ENCODE results near the gene BCL10. TPM values are rescaled to one million over a fixed set of nuclear protein-coding genes. Genes with fewer than 3 reads are reported as not detected.

BCL10 gene
- total and polyA plus RNA-seq, 2 of the 8 experiments (the other 6 are each of a cell fraction or from before 2014, with no cell fraction given), result 7.4 to 29.6 TPM

GRCh38 chr1:85311818-85312217, 35.4 kb upstream of the BCL10 start (continued):
- TF ChIP-seq KDM5A (IDR thresholded peaks at IDR 0.05; ENCODE audit: low read length), result no peak

Measured in H1 (cell line).